DOHH2 (cell line): ENCODE measurements around the gene HHATL.

Source experiments
- CTCF ChIP-seq: fragments of 200-600 bp; sonication (generic); IDR thresholded peaks from one replicate; pipeline ENCODE4 v1.5.1; 2014; ENCODE audit warnings: antibody characterized with exemption, mild to moderate bottlenecking, low read depth, low read length; ENCODE audit not compliant: poor library complexity, severe bottlenecking
- EZH2phosphoT487 ChIP-seq: fragments of 200-600 bp; sonication (generic); IDR thresholded peaks from 2 replicates; pipeline ENCODE4 v1.6.1; 2017; ENCODE audit warnings: borderline replicate concordance, mild to moderate bottlenecking, antibody characterized with exemption, low read length, moderate library complexity, mixed read lengths

GRCh38 chr3:42750834-42751233 is 48.2 kb upstream of the HHATL start:
- TF ChIP-seq EZH2phosphoT487 (no peak), CTCF (no peak)
